Endothelial cell (in vitro differentiated cells): ENCODE data around the gene ATP13A1. TPM values are rescaled to one million over a fixed set of nuclear protein-coding genes. Genes with fewer than 3 reads are reported as not detected.

Source experiments
- DNase-seq: peaks from one replicate; pipeline ENCODE4 v3.0.0; 2021; ENCODE audit warnings: low spot score
- H3K27ac Mint-ChIP-seq: one replicate; pipeline ENCODE4 v1.8.0; 2021; ENCODE audit warnings: mixed read lengths, inconsistent platforms; ENCODE audit not compliant: unreplicated experiment
- H3K27me3 Mint-ChIP-seq: one replicate; pipeline ENCODE4 v1.8.0; 2021; ENCODE audit warnings: mild to moderate bottlenecking, moderate library complexity, mixed read lengths, inconsistent platforms; ENCODE audit not compliant: unreplicated experiment
- H3K36me3 Mint-ChIP-seq: one replicate; pipeline ENCODE4 v1.8.0; 2021; ENCODE audit warnings: mild to moderate bottlenecking, low read depth, mixed read lengths, inconsistent platforms; ENCODE audit not compliant: unreplicated experiment
- H3K4me1 Mint-ChIP-seq: one replicate; pipeline ENCODE4 v1.8.0; 2021; ENCODE audit warnings: mild to moderate bottlenecking, mixed read lengths, inconsistent platforms; ENCODE audit not compliant: unreplicated experiment
- H3K4me3 Mint-ChIP-seq: one replicate; pipeline ENCODE4 v1.8.0; 2021; ENCODE audit warnings: mild to moderate bottlenecking, mixed read lengths, inconsistent platforms; ENCODE audit not compliant: unreplicated experiment
- H3K9me3 Mint-ChIP-seq: one replicate; pipeline ENCODE4 v1.8.0; 2021; ENCODE audit warnings: mixed read lengths, inconsistent platforms; ENCODE audit not compliant: unreplicated experiment
- CTCF ChIP-seq: fragments of 200-600 bp; sonication (generic); IDR thresholded peaks from one replicate; pipeline ENCODE4 v1.5.0; 2021; ENCODE audit warnings: antibody characterized with exemption; ENCODE audit not compliant: unreplicated experiment
- total RNA-seq: library from RNA; stranded (reverse); fragmentation: NEBNext Ultra II Directional; extraction: Animal tissue kit (Norgen Biotek cat#: 25700); gene quantifications from one replicate; pipeline ENCODE4 v1.2.1, GENCODE V29; 2021; ENCODE audit not compliant: unreplicated experiment

Gene ATP13A1
- total RNA-seq, 1 donor from 2014 or later = 56.7 TPM

- H3K4me1 Mint-ChIP-seq = peaks cover 15% of the 10 kb centered on the region
- H3K36me3 Mint-ChIP-seq = peaks cover 36% of the 10 kb centered on the region
- H3K4me3 Mint-ChIP-seq = no peak overlapping the region
- no peak for TF ChIP-seq CTCF
- no peak for DNase-seq
- H3K27ac Mint-ChIP-seq = no peak overlapping the region
- peaks cover 19% of the 10 kb centered on the region for H3K27me3 Mint-ChIP-seq
- no peaks in the 10 kb centered on the region for H3K9me3 Mint-ChIP-seq
These were observed 3.7 kb downstream of the ATP13A1 start for GRCh38 chr19:19659646-19660245.

DNA sequence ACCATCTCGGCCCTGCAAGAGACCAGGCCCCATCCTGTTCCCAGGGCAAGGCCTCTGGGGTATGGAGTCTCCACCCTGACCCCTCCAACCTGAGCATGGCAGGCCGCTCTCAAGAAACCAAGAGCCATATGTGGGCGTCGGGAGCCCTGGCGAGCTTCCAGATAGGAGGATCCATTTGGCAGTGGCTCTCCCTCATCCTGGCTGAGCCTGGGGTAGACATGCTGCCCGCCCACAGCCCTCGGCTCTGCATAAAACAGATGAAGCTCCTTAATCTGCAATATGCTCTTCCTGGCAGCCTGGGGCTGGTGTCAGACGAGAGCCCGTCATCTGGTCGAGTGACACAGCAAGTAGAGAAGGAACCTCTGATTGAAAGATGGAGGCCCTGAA is 6.1 kb downstream of the ATP13A1 start:
- no peak overlapping the region for H3K4me3 Mint-ChIP-seq
- peaks cover 41% of the 10 kb centered on the region for H3K36me3 Mint-ChIP-seq
- no peak for DNase-seq
- no peak overlapping the region for H3K27ac Mint-ChIP-seq
- peaks cover 10% of the 10 kb centered on the region for H3K4me1 Mint-ChIP-seq
- no peaks in the 10 kb centered on the region for H3K9me3 Mint-ChIP-seq
- no peak for TF ChIP-seq CTCF
- peaks cover 18% of the 10 kb centered on the region for H3K27me3 Mint-ChIP-seq

DNA sequence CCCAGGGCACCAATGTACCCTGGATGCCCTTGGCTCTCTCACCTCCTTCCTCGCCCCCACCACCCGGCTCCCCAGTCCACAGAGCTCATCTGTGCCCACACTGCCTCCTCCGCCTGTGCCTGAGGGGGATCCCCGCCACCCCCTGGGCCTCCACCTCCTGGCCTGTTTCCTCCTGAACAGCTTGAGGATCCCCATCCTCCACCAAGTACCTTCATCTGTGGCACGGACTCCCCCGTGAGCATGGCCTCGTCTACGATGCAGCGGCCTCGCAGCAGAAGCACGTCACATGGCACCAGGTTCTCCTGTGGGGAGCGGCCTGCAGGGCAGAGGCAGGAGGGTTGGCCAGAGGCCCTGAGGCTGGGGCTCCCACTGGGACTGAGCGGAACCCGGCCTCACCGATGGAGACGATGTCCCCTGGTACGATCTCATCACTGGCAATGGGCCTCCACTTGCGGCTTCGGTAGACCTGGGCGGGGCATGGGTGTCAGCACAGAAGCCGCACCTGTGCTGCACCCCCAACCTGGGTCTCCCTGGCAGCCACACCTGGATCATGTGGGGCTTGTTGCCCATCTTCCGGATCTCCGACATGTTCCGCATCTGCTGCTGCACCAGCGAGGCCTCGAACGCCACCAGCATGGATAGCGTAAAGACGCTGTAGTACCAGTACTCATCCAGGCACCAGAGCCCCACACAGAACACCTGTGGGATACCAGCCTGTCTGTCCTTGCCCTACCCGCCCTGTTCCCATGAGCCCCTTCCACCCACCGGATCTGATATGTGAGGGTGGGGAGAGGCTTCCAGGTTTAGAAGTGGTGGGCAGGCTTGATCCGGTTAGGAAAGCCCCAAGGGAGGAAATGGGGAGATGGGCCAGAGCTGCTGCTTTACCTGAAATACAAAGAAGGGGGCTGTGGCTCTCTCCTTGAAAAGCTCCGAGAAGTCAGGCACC is 6.8 kb downstream of the ATP13A1 start:
- H3K27me3 Mint-ChIP-seq = peaks cover 15% of the 10 kb centered on the region
- no peak for DNase-seq
- H3K4me3 Mint-ChIP-seq = no peak overlapping the region
- no peaks in the 10 kb centered on the region for H3K9me3 Mint-ChIP-seq
- H3K36me3 Mint-ChIP-seq = peaks cover 44% of the 10 kb centered on the region
- no peak overlapping the region for H3K27ac Mint-ChIP-seq
- peaks cover 5% of the 10 kb centered on the region for H3K4me1 Mint-ChIP-seq
- TF ChIP-seq CTCF = no peak

DNA sequence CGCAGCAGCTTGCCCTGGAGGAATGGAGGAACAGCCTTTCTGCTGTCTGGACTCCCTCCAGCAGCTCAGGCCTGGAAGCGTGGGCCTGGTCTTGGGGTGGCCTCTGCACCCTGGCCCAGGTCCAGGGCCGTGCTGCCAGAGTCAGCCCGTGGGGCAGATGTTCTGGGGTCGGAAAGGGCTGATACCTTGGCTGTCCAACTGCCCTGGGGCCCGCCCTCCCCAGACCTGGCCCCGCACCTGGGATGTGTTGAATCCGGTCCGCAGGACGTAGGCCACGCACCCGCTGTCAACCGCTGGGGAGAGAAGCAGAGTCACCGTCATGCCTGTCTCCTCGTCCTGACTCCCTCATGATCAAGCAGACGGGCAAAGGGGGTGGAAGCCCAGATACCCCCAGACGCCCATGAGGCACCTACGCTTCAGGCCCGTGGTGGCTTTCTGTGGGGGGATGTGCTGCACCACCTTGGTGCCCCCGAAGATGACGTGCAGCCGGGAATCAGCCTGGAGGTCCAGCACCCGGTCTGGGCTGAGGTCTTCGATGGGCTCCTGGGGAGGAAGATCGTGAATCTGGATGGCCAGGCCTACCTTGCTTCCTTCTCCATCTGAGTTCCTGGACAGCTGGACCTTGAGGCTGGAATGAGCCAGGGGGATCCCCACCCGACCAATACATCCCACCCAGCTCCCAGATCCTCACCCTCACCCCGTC is 7.7 kb downstream of the ATP13A1 start:
- Mint-ChIP-seq H3K9me3 (no peaks in the 10 kb centered on the region), H3K27ac (no peak overlapping the region), H3K4me1 (no peaks in the 10 kb centered on the region), H3K36me3 (peaks cover 39% of the 10 kb centered on the region), H3K27me3 (peaks cover 12% of the 10 kb centered on the region), H3K4me3 (no peak overlapping the region)
- DNase-seq = no peak
- TF ChIP-seq CTCF = no peak
